Measurements from ENCODE around the gene FDX2. TPM values are rescaled to one million over a fixed set of nuclear protein-coding genes. Genes with fewer than 3 reads are reported as not detected.

Gene FDX2
- total and polyA plus RNA-seq, 2 of the 13 experiments (the other 11 are each of a cell fraction or from before 2014, with no cell fraction given): 21.0 to 24.7 TPM

GRCh38 chr19:10332158-10332964 lies 16.5 kb upstream of the FDX2 start (continued):
- TF ChIP-seq ZBED4 (CRISPR knock-in tag; IDR thresholded peaks at IDR 0.05; ENCODE audit: borderline replicate concordance) (no peak), ZNF354B (CRISPR knock-in tag; IDR thresholded peaks at IDR 0.05) (no peak), ATF7-NPFF (CRISPR knock-in tag; IDR thresholded peaks at IDR 0.05; ENCODE audit: low read depth) (no peak), TEAD3 (CRISPR knock-in tag; optimal IDR thresholded peaks at IDR 0.05; ENCODE audit: borderline replicate concordance) (no peak), REST (IDR thresholded peaks at IDR 0.05; ENCODE audit: borderline replicate concordance in 1 of 2, low read depth in 1 of 2, low read length in 2 of 2) (no peak), ZNF704 (CRISPR knock-in tag; IDR thresholded peaks at IDR 0.05; ENCODE audit: borderline replicate concordance) (no peak; the same call in 1 of the 2 replicates), DRAP1 (CRISPR knock-in tag; IDR thresholded peaks at IDR 0.05) (no peak), ATF5 (CRISPR knock-in tag; IDR thresholded peaks at IDR 0.05; ENCODE audit: low read depth) (no peak), DNMT3B (CRISPR knock-in tag; conservative IDR thresholded peaks at IDR 0.05) (no peak), HHEX (CRISPR knock-in tag; IDR thresholded peaks at IDR 0.05) (no peak), TCF7 (IDR thresholded peaks at IDR 0.05; ENCODE audit: low read depth) (no peak), HNF1B (CRISPR knock-in tag; IDR thresholded peaks at IDR 0.05) (no peak), NPAS2 (CRISPR knock-in tag; IDR thresholded peaks at IDR 0.05; ENCODE audit: borderline replicate concordance) (no peak), ZGPAT (CRISPR knock-in tag; IDR thresholded peaks at IDR 0.05) (no peak)
